ENCODE data around the gene WNT7B. TPM values are rescaled to one million over a fixed set of nuclear protein-coding genes. Genes with fewer than 3 reads are reported as not detected.

Gene WNT7B
- total and polyA plus RNA-seq, 2 donors (not counting 1 experiment from before 2014, with no cell fraction given), result 0.22 to 0.67 TPM

DNA sequence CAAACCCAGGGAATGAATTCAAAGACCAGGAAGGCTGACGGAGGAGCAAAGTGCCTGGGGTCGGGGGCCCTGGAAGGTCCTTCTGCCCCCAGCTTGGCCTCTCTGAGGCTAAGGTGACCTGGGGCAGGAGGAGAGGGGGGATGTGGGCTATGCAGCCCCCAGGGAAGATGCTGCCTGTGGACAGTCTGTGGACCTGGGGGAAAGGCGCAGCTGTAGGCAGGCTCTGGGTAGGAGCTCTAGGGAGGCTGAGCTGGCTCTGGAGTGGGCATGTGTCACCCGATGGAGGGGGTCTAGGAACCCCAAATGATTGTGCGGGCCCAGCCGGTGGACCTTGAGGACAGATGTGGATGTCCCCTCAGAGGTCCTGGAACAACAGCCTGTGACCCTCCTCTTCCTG lies 42.8 kb downstream of the WNT7B start:
- WGBS (ENCODE audit: insufficient coverage), result 91% methylated on average over 6 of the region's 6 CpGs
- Mint-ChIP-seq H3K27ac (no peak overlapping the region), H3K4me3 (no peak overlapping the region), H3K9me3 (ENCODE audit: insufficient read depth) (peaks cover 4% of the 10 kb centered on the region), H3K4me1 (no peaks in the 10 kb centered on the region), H3K27me3 (peaks cover 35% of the 10 kb centered on the region)
- Histone ChIP-seq H3K9me3 (ENCODE audit: control extremely low read depth in 1 of 3, control insufficient read depth in 2 of 3, insufficient read depth in 1 of 3, low read length in 2 of 3) (peaks cover 0 to 7% (median 0%) of the 10 kb centered on the region in 3 donors), H3K4me2 (replicated peaks; ENCODE audit: low read depth, low read length, poor library complexity, severe bottlenecking) (no peak overlapping the region), H3K9ac (ENCODE audit: low read length) (no peak overlapping the region), H2AFZ (ENCODE audit: insufficient read depth, low read depth, low read length, poor library complexity, severe bottlenecking) (no peak overlapping the region), H3K79me2 (ENCODE audit: control insufficient read depth, insufficient read depth, low read length) (no peaks in the 10 kb centered on the region), H3K27me3 (replicated peaks in 1 of 4; ENCODE audit: control extremely low read depth in 1 of 4, control insufficient read depth in 3 of 4, insufficient read depth in 4 of 4, low read length in 3 of 4) (peaks cover 0 to 23% (median 0%) of the 10 kb centered on the region in 4 experiments), H3K4me1 (ENCODE audit: control insufficient read depth in 2 of 2, insufficient read depth in 2 of 2, low read length in 2 of 2) (no peaks in the 10 kb centered on the region), H3K36me3 (replicated peaks in 1 of 2; ENCODE audit: control extremely low read depth in 1 of 2, control insufficient read depth in 1 of 2, extremely low read depth in 1 of 2, insufficient read depth in 2 of 2, low read length in 1 of 2) (no peaks in the 10 kb centered on the region), H3K4me3 (ENCODE audit: control extremely low read depth in 1 of 5, extremely low read depth in 1 of 5, insufficient read depth in 1 of 5, low read depth in 2 of 5, low read length in 4 of 5) (no peak overlapping the region), H4K20me1 (ENCODE audit: control insufficient read depth, insufficient read depth, low read length, poor library complexity, severe bottlenecking) (no peaks in the 10 kb centered on the region), H3K27ac (ENCODE audit: low read length in 2 of 2) (no peak overlapping the region)
- intact Hi-C loops (cut with micrococcal nuclease), result no loop called here
- no peak for ATAC-seq (ENCODE audit: low read depth)
- DNase-seq, result no peak
- no peak for TF ChIP-seq EZH2 (IDR thresholded peaks at IDR 0.05; ENCODE audit: borderline replicate concordance, insufficient read depth, low read depth, low read length, poor library complexity, severe bottlenecking)
- TF ChIP-seq, protein P1, sequence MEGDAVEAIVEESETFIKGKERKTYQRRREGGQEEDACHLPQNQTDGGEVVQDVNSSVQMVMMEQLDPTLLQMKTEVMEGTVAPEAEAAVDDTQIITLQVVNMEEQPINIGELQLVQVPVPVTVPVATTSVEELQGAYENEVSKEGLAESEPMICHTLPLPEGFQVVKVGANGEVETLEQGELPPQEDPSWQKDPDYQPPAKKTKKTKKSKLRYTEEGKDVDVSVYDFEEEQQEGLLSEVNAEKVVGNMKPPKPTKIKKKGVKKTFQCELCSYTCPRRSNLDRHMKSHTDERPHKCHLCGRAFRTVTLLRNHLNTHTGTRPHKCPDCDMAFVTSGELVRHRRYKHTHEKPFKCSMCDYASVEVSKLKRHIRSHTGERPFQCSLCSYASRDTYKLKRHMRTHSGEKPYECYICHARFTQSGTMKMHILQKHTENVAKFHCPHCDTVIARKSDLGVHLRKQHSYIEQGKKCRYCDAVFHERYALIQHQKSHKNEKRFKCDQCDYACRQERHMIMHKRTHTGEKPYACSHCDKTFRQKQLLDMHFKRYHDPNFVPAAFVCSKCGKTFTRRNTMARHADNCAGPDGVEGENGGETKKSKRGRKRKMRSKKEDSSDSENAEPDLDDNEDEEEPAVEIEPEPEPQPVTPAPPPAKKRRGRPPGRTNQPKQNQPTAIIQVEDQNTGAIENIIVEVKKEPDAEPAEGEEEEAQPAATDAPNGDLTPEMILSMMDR (IDR thresholded peaks at IDR 0.05), result no peak
- ChIA-PET CTCF (no interaction called here), POLR2A (no interaction called here)

DNA sequence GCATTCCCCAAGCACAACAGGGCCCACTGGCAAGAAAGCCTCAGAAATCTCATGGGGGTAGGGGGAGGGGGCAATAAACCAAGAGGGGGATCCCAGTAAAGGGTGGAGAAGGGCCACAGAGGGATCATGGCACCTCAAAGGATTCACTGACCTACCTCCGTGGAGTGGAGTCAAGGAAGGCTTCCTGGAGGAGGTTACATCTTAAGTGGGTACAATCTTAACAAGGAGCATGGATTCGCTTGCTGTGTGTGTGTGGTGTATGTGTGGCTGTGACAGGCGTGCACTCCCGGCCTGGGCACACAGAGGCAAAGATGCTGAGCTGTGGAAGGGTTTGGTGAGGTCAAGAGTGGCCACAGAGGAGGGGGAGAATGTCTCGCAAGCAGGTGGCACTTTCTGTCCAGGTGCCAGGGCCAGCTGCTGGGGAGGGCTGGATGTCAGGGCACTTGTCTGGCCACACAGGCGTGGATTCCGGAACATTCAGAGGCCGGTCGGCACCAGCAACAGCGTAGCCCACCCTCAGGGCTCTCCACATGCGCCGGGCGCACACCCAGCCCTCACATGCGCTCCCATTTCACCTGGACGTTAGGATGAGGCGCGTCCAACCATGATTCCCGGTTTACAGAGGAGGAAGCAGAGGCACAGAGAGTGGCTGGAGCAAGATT lies 43.3 kb downstream of the WNT7B start:
- ATAC-seq (ENCODE audit: low read depth), result no peak
- Histone ChIP-seq H3K4me1 (ENCODE audit: control insufficient read depth in 2 of 2, insufficient read depth in 2 of 2, low read length in 2 of 2) (no peaks in the 10 kb centered on the region), H3K27me3 (replicated peaks in 1 of 4; ENCODE audit: control extremely low read depth in 1 of 4, control insufficient read depth in 3 of 4, insufficient read depth in 4 of 4, low read length in 3 of 4) (peaks cover 0 to 23% (median 0%) of the 10 kb centered on the region in 4 experiments), H3K9me3 (ENCODE audit: control extremely low read depth in 1 of 3, control insufficient read depth in 2 of 3, insufficient read depth in 1 of 3, low read length in 2 of 3) (peaks cover 0 to 4% (median 0%) of the 10 kb centered on the region in 3 donors), H3K79me2 (ENCODE audit: control insufficient read depth, insufficient read depth, low read length) (no peaks in the 10 kb centered on the region), H3K27ac (ENCODE audit: low read length in 2 of 2) (no peak overlapping the region), H3K9ac (ENCODE audit: low read length) (no peak overlapping the region), H4K20me1 (ENCODE audit: control insufficient read depth, insufficient read depth, low read length, poor library complexity, severe bottlenecking) (no peaks in the 10 kb centered on the region), H3K4me3 (ENCODE audit: control extremely low read depth in 1 of 5, extremely low read depth in 1 of 5, insufficient read depth in 1 of 5, low read depth in 2 of 5, low read length in 4 of 5) (no peak overlapping the region), H2AFZ (ENCODE audit: insufficient read depth, low read depth, low read length, poor library complexity, severe bottlenecking) (no peak overlapping the region), H3K4me2 (replicated peaks; ENCODE audit: low read depth, low read length, poor library complexity, severe bottlenecking) (no peak overlapping the region), H3K36me3 (replicated peaks in 1 of 2; ENCODE audit: control extremely low read depth in 1 of 2, control insufficient read depth in 1 of 2, extremely low read depth in 1 of 2, insufficient read depth in 2 of 2, low read length in 1 of 2) (no peaks in the 10 kb centered on the region)
- peaks cover 4% of the 10 kb centered on the region for H3K9me3 Mint-ChIP-seq (ENCODE audit: insufficient read depth)
- intact Hi-C loops (cut with micrococcal nuclease), result no loop called here
- ChIA-PET CTCF (no interaction called here), POLR2A (no interaction called here)
- TF ChIP-seq, protein P1 (IDR thresholded peaks at IDR 0.05), result no peak
- no peak for TF ChIP-seq EZH2 (IDR thresholded peaks at IDR 0.05; ENCODE audit: borderline replicate concordance, insufficient read depth, low read depth, low read length, poor library complexity, severe bottlenecking)
- WGBS (ENCODE audit: insufficient coverage), result 81% methylated on average over 18 of the region's 18 CpGs
- DNase-seq, result no peak
- no peaks in the 10 kb centered on the region for H3K4me1 Mint-ChIP-seq
- peaks cover 37% of the 10 kb centered on the region for H3K27me3 Mint-ChIP-seq
- no peak overlapping the region for H3K27ac Mint-ChIP-seq
- H3K4me3 Mint-ChIP-seq, result no peak overlapping the region

Measured in B cell (primary cell).